K562 (cell line): ENCODE results near the gene TOX2. TPM values are rescaled to one million over a fixed set of nuclear protein-coding genes. Genes with fewer than 3 reads are reported as not detected.

ENCODE experiments used
- ATAC-seq: fragments of 200-7000 bp; cut with Tn5 transposase; 3 replicates; pipeline ENCODE4 v1.9.1; 2020; ENCODE audit warnings: moderate library complexity
- BruUV-seq: library from RNA; stranded (reverse); fragments of 400-500 nt; replicated peaks from 2 replicates; lab custom pipeline; 2021; lab: Mats Ljungman, UMichigan
- CTCF ChIA-PET: fragments of 300-600 bp; formaldehyde crosslinking; extraction: SDS; loops from one replicate; lab custom pipeline; 2021; ENCODE audit warnings: low intra/inter-chr PET ratio; lab: Yijun Ruan, JAX
- POLR2A ChIA-PET: fragments of 300-600, 350-650 bp; sonication (Branson Sonifier 250); formaldehyde crosslinking; extraction: SDS; loops from one replicate; lab custom pipeline; 2021; ENCODE audit warnings: antibody characterized with exemption, inconsistent platforms; lab: Yijun Ruan, JAX
- DNase-seq, 4 experiments: peaks; one replicate each; pipeline versions ENCODE4 v3.0.0 to v3.0.0-alpha.2; 2011 to 2018; ENCODE audit warnings: low spot score in 3 of 4, mixed read lengths in 3 of 4; ENCODE audit errors: extremely low read depth in 1 of 4
- FAIRE-seq: peaks from 2 replicates; lab custom pipeline; 2011; peaks lifted over from hg19 to GRCh38; lab: Jason Lieb, UNC
- H2AFZ ChIP-seq: 2 replicates; pipeline ENCODE4 v1.6.0; 2011; ENCODE audit warnings: low read depth, low read length, control low read depth, inconsistent platforms
- H3K27ac ChIP-seq: fragments of 200-600 bp; 3 replicates; pipeline ENCODE4 v1.8.0; 2011; ENCODE audit warnings: low read depth, mild to moderate bottlenecking, control low read depth, inconsistent platforms, low read length, moderate library complexity, mixed read lengths; ENCODE audit errors: extremely low read depth
- H3K27me3 ChIP-seq, 2 experiments: fragments of 300-600 bp in 1 of 2; 2 replicates in 1 of 2; 3 replicates in 1 of 2; pipeline versions ENCODE4 v1.6.0 to v1.8.0; 2011; ENCODE audit warnings: inconsistent platforms in 2 of 2, low read length in 2 of 2, mild to moderate bottlenecking in 1 of 2, mixed read lengths in 1 of 2, moderate library complexity in 1 of 2; ENCODE audit not compliant: control insufficient read depth in 2 of 2, insufficient read depth in 2 of 2
- H3K36me3 ChIP-seq: fragments of 300-600 bp; 3 replicates; pipeline ENCODE4 v1.8.0; 2011; ENCODE audit warnings: mild to moderate bottlenecking, low read length, inconsistent platforms; ENCODE audit not compliant: control insufficient read depth, insufficient read depth
- H3K4me1 ChIP-seq, 2 experiments: fragments of 200-600 bp in 1 of 2; replicated peaks in 1 of 2; 2 replicates in 1 of 2; 3 replicates in 1 of 2; pipeline versions ENCODE4 v1.5.1 to v1.8.0; 2011; ENCODE audit warnings: inconsistent platforms in 2 of 2, low read length in 2 of 2, mild to moderate bottlenecking in 1 of 2, mixed read lengths in 1 of 2, moderate library complexity in 1 of 2; ENCODE audit not compliant: control insufficient read depth in 2 of 2, insufficient read depth in 2 of 2
- H3K4me2 ChIP-seq: 2 replicates; pipeline ENCODE4 v1.6.1; 2011; ENCODE audit warnings: low read length, control low read depth, inconsistent platforms, mixed read lengths; ENCODE audit not compliant: insufficient read depth
- H3K4me3 ChIP-seq: fragments of 200-600 bp; sonication (generic), shearing (Covaris generic); 2 replicates; pipeline ENCODE4 v1.5.1; 2016; ENCODE audit warnings: control low read depth, inconsistent platforms
- H3K79me2 ChIP-seq: fragments of 200-600 bp; 3 replicates; pipeline ENCODE4 v1.8.0; 2011; ENCODE audit warnings: low read length, inconsistent platforms; ENCODE audit not compliant: control insufficient read depth, insufficient read depth
- H3K9ac ChIP-seq, 2 experiments: 2 replicates each; pipeline versions ENCODE4 v1.6.0 to v1.6.1; 2011; ENCODE audit warnings: low read depth in 2 of 2, low read length in 2 of 2, control low read depth in 1 of 2, inconsistent platforms in 1 of 2, mild to moderate bottlenecking in 1 of 2, mixed read lengths in 1 of 2; ENCODE audit not compliant: insufficient read depth in 1 of 2
- H3K9me1 ChIP-seq: one replicate; pipeline ENCODE4 v1.6.0; 2011; ENCODE audit warnings: inconsistent platforms, mild to moderate bottlenecking, low read length, moderate library complexity; ENCODE audit not compliant: control insufficient read depth, insufficient read depth
- H3K9me3 ChIP-seq: replicated peaks from 2 replicates; pipeline ENCODE4 v1.5.1; 2011; ENCODE audit warnings: low read depth, low read length, inconsistent platforms; ENCODE audit not compliant: control insufficient read depth, insufficient read depth
- H4K20me1 ChIP-seq: replicated peaks from 2 replicates; pipeline ENCODE4 v1.6.1; 2011; ENCODE audit warnings: low read length, inconsistent platforms, mixed read lengths; ENCODE audit not compliant: control insufficient read depth, insufficient read depth
- ASH1L ChIP-seq: fragments of 450-650 bp; IDR thresholded peaks from 2 replicates; pipeline ENCODE4 v1.6.1; 2018; ENCODE audit warnings: borderline replicate concordance, mild to moderate bottlenecking, low read depth; ENCODE audit not compliant: partially characterized antibody
- CBFB ChIP-seq: sonication (generic); formaldehyde crosslinking; IDR thresholded peaks from 2 replicates; pipeline ENCODE4 v1.4.0; 2020; ENCODE audit warnings: mild to moderate bottlenecking, missing genetic modification reagents
- CHD1 ChIP-seq: fragments of 200-600 bp; sonication (generic); IDR thresholded peaks from one replicate; pipeline ENCODE4 v1.6.1; 2012; ENCODE audit warnings: mild to moderate bottlenecking, moderate library complexity, low read length, inconsistent platforms
- ETV5 ChIP-seq: sonication (generic); formaldehyde crosslinking; IDR thresholded peaks from 2 replicates; pipeline ENCODE4 v1.4.0; 2020; ENCODE audit warnings: low read depth, mild to moderate bottlenecking, missing genetic modification reagents
- IRF1 ChIP-seq: sonication (generic); formaldehyde crosslinking; IDR thresholded peaks from 2 replicates; pipeline ENCODE4 v1.8.0; 2022; ENCODE audit warnings: missing genetic modification reagents, mild to moderate bottlenecking, borderline replicate concordance
- MAZ ChIP-seq, 2 experiments: fragments of 450-650 bp in 1 of 2; sonication (generic) in 1 of 2; formaldehyde crosslinking; IDR thresholded peaks in 1 of 2; conservative IDR thresholded peaks in 1 of 2; 2 replicates each; pipeline versions ENCODE4 v1.4.0 to v1.5.0; 2020; ENCODE audit warnings: mild to moderate bottlenecking in 1 of 2, missing genetic modification reagents in 1 of 2
- MBD1 ChIP-seq: fragments of 250-450 bp; sonication (Bioruptor Pico); IDR thresholded peaks from 2 replicates; pipeline ENCODE4 v1.8.0; 2022; ENCODE audit warnings: inconsistent platforms
- NEUROD1 ChIP-seq: fragments of 150-350 bp; IDR thresholded peaks from 2 replicates; pipeline ENCODE4 v1.6.1; 2014; ENCODE audit warnings: borderline replicate concordance, low read length, low read depth; ENCODE audit not compliant: partially characterized antibody
- NFATC3 ChIP-seq: fragments of 450-650 bp; IDR thresholded peaks from 2 replicates; pipeline ENCODE4 v1.6.1; 2017; ENCODE audit warnings: mild to moderate bottlenecking
- NR3C1 ChIP-seq: sonication (generic); formaldehyde crosslinking; IDR thresholded peaks from 2 replicates; pipeline ENCODE4 v1.8.1; 2022; ENCODE audit warnings: missing genetic modification reagents
- RBM15 ChIP-seq: fragments of 200-400 bp; formaldehyde crosslinking; IDR thresholded peaks from 2 replicates; pipeline ENCODE4 v1.6.1; 2018; ENCODE audit warnings: mild to moderate bottlenecking, low read length, moderate library complexity; ENCODE audit not compliant: insufficient read depth
- USF1 ChIP-seq: sonication (generic); formaldehyde crosslinking; IDR thresholded peaks from 2 replicates; pipeline ENCODE4 v1.9.0; 2022; ENCODE audit warnings: mild to moderate bottlenecking, missing genetic modification reagents
- VEZF1 ChIP-seq: fragments of 200-800 bp; sonication (Bioruptor generic); IDR thresholded peaks from 2 replicates; pipeline ENCODE4 v1.6.1; 2017; ENCODE audit warnings: missing genetic modification characterization, missing compliant biosample characterization
- XRCC3 ChIP-seq: fragments of 450-650 bp; IDR thresholded peaks from 2 replicates; pipeline ENCODE4 v1.6.1; 2017; ENCODE audit warnings: mild to moderate bottlenecking, moderate library complexity
- ZC3H8 ChIP-seq: fragments of 450-650 bp; IDR thresholded peaks from 2 replicates; pipeline ENCODE4 v1.6.1; 2017
- ZKSCAN1 ChIP-seq: fragments of 150-350 bp; IDR thresholded peaks from 2 replicates; pipeline ENCODE4 v1.6.1; 2016; ENCODE audit warnings: low read depth, low read length
- ZNF24 ChIP-seq: fragments of 450-650 bp; IDR thresholded peaks from 2 replicates; pipeline ENCODE4 v1.6.1; 2016
- ZNF282 ChIP-seq: sonication (generic); formaldehyde crosslinking; IDR thresholded peaks from 2 replicates; pipeline ENCODE4 v1.8.1; 2023; ENCODE audit warnings: missing genetic modification reagents
- WGBS: fragments of 100-300 bp; shearing (Covaris generic); methylation state at CpG from one replicate; pipeline ENCODE4 v1.1.6; 2016; ENCODE audit warnings: low coverage, mixed read lengths; ENCODE audit not compliant: insufficient coverage; ENCODE audit errors: missing lambda C conversion rate; 5-methylcytosine and 5-hydroxymethylcytosine counted together
- in situ Hi-C: fragments of 300-500 bp; cut with MboI; formaldehyde crosslinking; loops from 4 replicates; pipeline ENCODE4 v1.15.0; 2018; ENCODE audit warnings: inconsistent platforms, mixed read lengths
- intact Hi-C: fragments of 100-400 bp; cut with micrococcal nuclease; formaldehyde crosslinking; loops from 2 replicates; pipeline ENCODE4 v1.14.2; 2022
- polyA plus RNA-seq, 8 experiments: library from polyadenylated mRNA; depleted of rRNA in 4 of 8; stranded (reverse) in 5 of 8; unstranded in 3 of 8; fragments of >200 nt; fragmentation: Nextera tagmentation in 2 of 8; fragmentation: Illumina TruSeq in 1 of 8; extraction: Ambion mirVana in 2 of 8; extraction: Trizol in 1 of 8; gene quantifications; 2 replicates each; pipeline versions ENCODE4 v1.2.1 to v1.2.3, GENCODE V29; 2011 to 2014; ENCODE audit warnings: inconsistent platforms in 1 of 8, missing spikeins in 1 of 8
- total RNA-seq, 7 experiments: library from RNA; depleted of rRNA in 6 of 7; stranded (reverse); fragments of >200 nt in 6 of 7; fragmentation: Illumina TruSeq in 2 of 7; extraction: Trizol in 2 of 7; gene quantifications; 2 replicates each; pipeline versions ENCODE4 v1.2.1 to v1.2.3, GENCODE V29; 2011 to 2021; ENCODE audit warnings: low replicate concordance in 1 of 7

The TOX2 gene
- total and polyA plus RNA-seq, 9 of the 15 experiments (the other 6 are each of a cell fraction or from before 2014, with no cell fraction given) = not detected

- FAIRE-seq = no peak
- intact Hi-C loops (no loop called here), in situ Hi-C loops (no loop called here)
- WGBS = 17% methylated on average over 6 of the region's 6 CpGs
- Histone ChIP-seq H2AFZ (no peak overlapping the region), H3K79me2 (no peaks in the 10 kb centered on the region), H3K27me3 (peaks cover 11 to 64% of the 10 kb centered on the region in 2 experiments; a peak in 4 of 5 replicates), H3K9me3 (no peaks in the 10 kb centered on the region), H3K9me1 (no peaks in the 10 kb centered on the region), H3K4me3 (no peak overlapping the region), H3K9ac (no peak overlapping the region), H3K36me3 (no peaks in the 10 kb centered on the region), H3K4me1 (peaks cover 7 to 8% of the 10 kb centered on the region in 2 experiments; a peak in 4 of 5 replicates), H3K27ac (no peak overlapping the region), H3K4me2 (no peak overlapping the region), H4K20me1 (peaks cover 11% of the 10 kb centered on the region; the same call in 1 of the 2 replicates)
- ChIA-PET POLR2A (interaction anchor here (0.9 kb wide), 1 partner anchor 26 kb away, joined by 4 read pairs; no protein-coding TSS in a partner anchor), CTCF (no interaction called here)
- BruUV-seq = no TSS peak
- no peak for ATAC-seq
- DNase-seq = no peak
- TF ChIP-seq ZC3H8 (no peak), CBFB (CRISPR knock-in tag) (no peak), RBM15 (no peak), NEUROD1 (no peak), MAZ (CRISPR knock-in tag; conservative IDR thresholded peaks at IDR 0.05 in 1 of 2, IDR thresholded peaks at IDR 0.05 in 1 of 2) (no peak), VEZF1 (CRISPR knock-in tag) (no peak), ETV5 (CRISPR knock-in tag) (no peak), ASH1L (no peak), USF1 (CRISPR knock-in tag) (no peak), XRCC3 (no peak), CHD1 (no peak), ZKSCAN1 (no peak), MBD1 (no peak), ZNF24 (no peak), ZNF282 (CRISPR knock-in tag) (no peak), NR3C1 (CRISPR knock-in tag) (no peak), NFATC3 (no peak), IRF1 (no peak)
These were observed 34.6 kb downstream of the TOX2 start for GRCh38 chr20:43949248-43949647.
